ENCODE results near the gene GPATCH2L. TPM values are rescaled to one million over a fixed set of nuclear protein-coding genes. Genes with fewer than 3 reads are reported as not detected.

GPATCH2L gene
- total RNA-seq, 2 experiments from 2014 or later = 40.0 to 43.4 TPM

DNA sequence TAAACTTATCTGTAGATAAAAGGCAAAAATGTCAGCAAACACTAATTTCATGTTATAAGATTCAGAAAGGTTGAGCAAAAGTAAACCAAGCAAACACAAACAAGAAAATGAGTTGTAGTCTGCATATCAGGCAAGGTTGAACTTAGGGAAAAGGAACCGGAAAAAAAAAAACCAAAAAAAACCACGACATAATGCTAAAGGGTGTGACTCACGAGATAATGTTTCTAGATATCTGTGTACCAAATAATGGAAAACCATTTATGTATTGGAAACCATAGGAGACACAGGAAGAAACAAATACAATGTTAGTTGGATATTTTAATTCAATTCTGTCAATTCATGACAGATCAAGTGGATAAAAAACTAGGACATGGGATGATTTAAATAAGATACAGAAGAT lies 60.5 kb downstream of the GPATCH2L start:
- no peaks in the 10 kb centered on the region for H3K4me1 Mint-ChIP-seq (ENCODE audit: low read depth)
- H3K27ac Mint-ChIP-seq = no peak overlapping the region
- H3K4me3 Mint-ChIP-seq = no peak overlapping the region
- CTCF ChIA-PET = no interaction called here
- DNase-seq = no peak
- peaks cover 5% of the 10 kb centered on the region for H3K9me3 Mint-ChIP-seq
- H3K36me3 Mint-ChIP-seq (ENCODE audit: low read depth) = no peaks in the 10 kb centered on the region
- H3K27me3 Mint-ChIP-seq (ENCODE audit: low read depth) = no peaks in the 10 kb centered on the region
- intact Hi-C loops (cut with micrococcal nuclease) = no loop called here

DNA sequence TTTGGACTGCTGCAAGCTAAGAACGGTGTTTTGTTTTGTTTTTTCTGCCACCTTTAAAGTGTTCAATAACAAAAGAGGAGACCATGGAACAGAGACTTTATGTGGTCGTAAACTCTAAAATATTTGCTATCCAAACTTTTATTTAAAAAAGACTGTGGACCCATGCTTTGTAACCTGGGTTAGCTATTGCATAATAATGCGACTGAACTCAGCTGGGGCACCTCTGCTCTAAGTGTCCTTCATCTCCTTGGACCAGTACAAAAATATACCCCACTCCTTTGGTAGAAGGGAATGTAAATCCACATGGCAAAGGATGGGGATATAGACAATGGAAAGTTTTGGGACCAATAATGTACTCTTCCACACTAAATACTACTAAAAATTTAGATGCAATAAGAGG lies 65.5 kb downstream of the GPATCH2L start:
- Mint-ChIP-seq H3K27me3 (ENCODE audit: low read depth) (no peaks in the 10 kb centered on the region), H3K9me3 (peaks cover 7% of the 10 kb centered on the region), H3K4me1 (ENCODE audit: low read depth) (no peaks in the 10 kb centered on the region), H3K27ac (no peak overlapping the region), H3K4me3 (no peak overlapping the region), H3K36me3 (ENCODE audit: low read depth) (no peaks in the 10 kb centered on the region)
- intact Hi-C loops (cut with micrococcal nuclease) = no loop called here
- DNase-seq = no peak
- CTCF ChIA-PET = interaction anchor here (0.5 to 0.6 kb wide), 2 partner anchors 471 to 1196 kb away, joined by 3 to 4 read pairs; no protein-coding TSS in a partner anchor

DNA sequence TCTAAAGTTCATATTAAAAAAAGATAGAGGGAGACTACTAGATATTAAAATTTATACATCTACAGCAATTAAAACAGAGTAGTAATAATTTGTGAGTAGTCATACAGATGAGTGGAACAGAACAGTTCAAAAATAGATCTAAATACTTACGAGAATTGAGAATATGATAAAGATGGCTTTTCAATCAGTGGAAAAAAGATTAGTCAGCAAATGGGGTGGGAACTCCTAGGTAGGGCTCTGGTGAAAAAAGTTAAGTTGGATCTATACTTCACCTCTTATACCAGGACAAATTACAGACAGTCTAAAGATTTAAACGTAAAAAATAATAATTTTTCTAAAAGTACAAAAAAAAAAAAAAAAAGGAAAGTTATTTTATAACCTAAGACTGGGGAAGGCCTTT lies 66.9 kb downstream of the GPATCH2L start:
- CTCF ChIA-PET = no interaction called here
- Mint-ChIP-seq H3K4me1 (ENCODE audit: low read depth) (no peaks in the 10 kb centered on the region), H3K27ac (no peak overlapping the region), H3K4me3 (no peak overlapping the region), H3K9me3 (peaks cover 4% of the 10 kb centered on the region), H3K27me3 (ENCODE audit: low read depth) (no peaks in the 10 kb centered on the region), H3K36me3 (ENCODE audit: low read depth) (no peaks in the 10 kb centered on the region)
- intact Hi-C loops (cut with micrococcal nuclease) = no loop called here
- DNase-seq = no peak

DNA sequence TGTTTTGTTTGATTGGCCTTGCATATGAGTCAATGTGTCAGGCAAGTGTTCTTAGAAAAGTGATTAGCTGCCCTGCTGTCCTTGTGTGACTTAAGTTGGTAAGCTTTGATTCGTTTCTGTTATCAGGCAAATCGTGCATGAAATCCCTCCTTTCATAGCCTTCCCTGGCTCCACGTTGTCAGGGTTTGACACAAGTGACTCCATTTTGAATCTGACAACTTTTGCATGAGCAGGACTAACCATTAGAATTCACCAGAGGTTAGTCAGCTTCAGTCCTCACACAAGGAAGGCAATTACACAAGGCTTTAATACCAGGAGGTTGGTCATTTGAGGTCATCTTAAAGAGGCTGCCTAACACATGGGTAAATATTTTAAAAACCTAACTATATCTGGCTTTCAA lies 68.2 kb downstream of the GPATCH2L start:
- Mint-ChIP-seq H3K27ac (no peak overlapping the region), H3K4me3 (no peak overlapping the region), H3K27me3 (ENCODE audit: low read depth) (no peaks in the 10 kb centered on the region), H3K36me3 (ENCODE audit: low read depth) (no peaks in the 10 kb centered on the region), H3K9me3 (peaks cover 5% of the 10 kb centered on the region), H3K4me1 (ENCODE audit: low read depth) (no peaks in the 10 kb centered on the region)
- intact Hi-C loops (cut with micrococcal nuclease) = no loop called here
- CTCF ChIA-PET = no interaction called here
- DNase-seq = no peak

- Mint-ChIP-seq H3K4me1 (ENCODE audit: low read depth) (no peaks in the 10 kb centered on the region), H3K4me3 (no peak overlapping the region), H3K9me3 (peaks cover 4% of the 10 kb centered on the region), H3K36me3 (ENCODE audit: low read depth) (no peaks in the 10 kb centered on the region), H3K27me3 (ENCODE audit: low read depth) (no peaks in the 10 kb centered on the region), H3K27ac (no peak overlapping the region)
- CTCF ChIA-PET = no interaction called here
- DNase-seq = no peak
- intact Hi-C loops (cut with micrococcal nuclease) = no loop called here
These were observed 75.8 kb downstream of the GPATCH2L start for GRCh38 chr14:76227450-76228050.

DNA sequence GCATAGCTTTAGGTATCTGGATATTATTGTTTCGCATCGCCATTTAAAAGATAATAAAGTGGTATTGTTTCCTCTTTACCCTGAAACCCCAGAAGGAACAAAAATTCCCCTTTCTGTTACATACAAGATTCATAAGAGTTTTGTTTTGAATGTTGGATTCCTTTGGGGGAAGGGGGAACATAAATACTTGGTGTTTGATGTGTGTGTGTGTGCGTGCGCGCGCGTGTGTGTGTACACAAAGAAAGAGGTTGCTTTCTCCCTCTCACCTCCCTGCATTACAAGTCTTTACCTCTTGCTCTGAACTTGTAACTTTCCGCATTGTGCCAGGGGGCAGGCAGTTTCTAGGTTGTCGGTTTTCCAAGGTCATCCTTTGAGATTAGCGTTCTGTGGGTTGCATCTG lies 76.4 kb downstream of the GPATCH2L start:
- no peaks in the 10 kb centered on the region for H3K4me1 Mint-ChIP-seq (ENCODE audit: low read depth)

GRCh38 chr14:76232800-76233199 lies 81.1 kb downstream of the GPATCH2L start:
- CTCF ChIA-PET = no interaction called here
- intact Hi-C loops (cut with micrococcal nuclease) = no loop called here
- Mint-ChIP-seq H3K27me3 (ENCODE audit: low read depth) (no peaks in the 10 kb centered on the region), H3K4me1 (ENCODE audit: low read depth) (no peaks in the 10 kb centered on the region), H3K4me3 (no peak overlapping the region), H3K36me3 (ENCODE audit: low read depth) (peaks cover 7% of the 10 kb centered on the region), H3K27ac (no peak overlapping the region), H3K9me3 (no peaks in the 10 kb centered on the region)
- no peak for DNase-seq

More for the DNA sequence above, 76.4 kb downstream of the GPATCH2L start:
- intact Hi-C loops (cut with micrococcal nuclease) = no loop called here
- no peak overlapping the region for H3K4me3 Mint-ChIP-seq
- CTCF ChIA-PET = no interaction called here
- no peak for DNase-seq
- no peaks in the 10 kb centered on the region for H3K27me3 Mint-ChIP-seq (ENCODE audit: low read depth)
- no peak overlapping the region for H3K27ac Mint-ChIP-seq
- no peaks in the 10 kb centered on the region for H3K36me3 Mint-ChIP-seq (ENCODE audit: low read depth)
- peaks cover 4% of the 10 kb centered on the region for H3K9me3 Mint-ChIP-seq

DNA sequence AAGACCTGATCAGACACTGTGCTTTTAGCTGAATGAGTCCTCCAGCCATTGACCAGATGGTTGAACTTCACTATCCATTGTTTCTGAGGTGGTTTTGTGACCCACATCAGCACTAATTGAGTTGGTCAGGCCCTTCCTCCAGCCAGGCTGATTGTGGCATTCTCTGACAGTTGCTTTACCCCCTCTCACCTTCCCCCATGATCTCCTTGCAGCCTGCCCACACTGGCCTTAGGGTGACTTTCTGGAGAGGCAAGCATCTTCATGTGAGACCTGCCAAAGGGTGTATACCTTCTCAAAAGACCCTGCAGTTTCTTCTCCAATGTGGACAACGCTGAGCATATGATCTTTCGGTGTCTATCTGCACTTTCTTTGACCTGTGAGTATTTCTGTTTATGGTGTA lies 83.9 kb downstream of the GPATCH2L start:
- H3K27me3 Mint-ChIP-seq (ENCODE audit: low read depth) = no peaks in the 10 kb centered on the region
- H3K4me3 Mint-ChIP-seq = no peak overlapping the region
- H3K4me1 Mint-ChIP-seq (ENCODE audit: low read depth) = no peaks in the 10 kb centered on the region
- no peak for DNase-seq
- intact Hi-C loops (cut with micrococcal nuclease) = no loop called here
- H3K36me3 Mint-ChIP-seq (ENCODE audit: low read depth) = peaks cover 12% of the 10 kb centered on the region
- CTCF ChIA-PET = no interaction called here
- H3K27ac Mint-ChIP-seq = no peak overlapping the region
- H3K9me3 Mint-ChIP-seq = no peaks in the 10 kb centered on the region

DNA sequence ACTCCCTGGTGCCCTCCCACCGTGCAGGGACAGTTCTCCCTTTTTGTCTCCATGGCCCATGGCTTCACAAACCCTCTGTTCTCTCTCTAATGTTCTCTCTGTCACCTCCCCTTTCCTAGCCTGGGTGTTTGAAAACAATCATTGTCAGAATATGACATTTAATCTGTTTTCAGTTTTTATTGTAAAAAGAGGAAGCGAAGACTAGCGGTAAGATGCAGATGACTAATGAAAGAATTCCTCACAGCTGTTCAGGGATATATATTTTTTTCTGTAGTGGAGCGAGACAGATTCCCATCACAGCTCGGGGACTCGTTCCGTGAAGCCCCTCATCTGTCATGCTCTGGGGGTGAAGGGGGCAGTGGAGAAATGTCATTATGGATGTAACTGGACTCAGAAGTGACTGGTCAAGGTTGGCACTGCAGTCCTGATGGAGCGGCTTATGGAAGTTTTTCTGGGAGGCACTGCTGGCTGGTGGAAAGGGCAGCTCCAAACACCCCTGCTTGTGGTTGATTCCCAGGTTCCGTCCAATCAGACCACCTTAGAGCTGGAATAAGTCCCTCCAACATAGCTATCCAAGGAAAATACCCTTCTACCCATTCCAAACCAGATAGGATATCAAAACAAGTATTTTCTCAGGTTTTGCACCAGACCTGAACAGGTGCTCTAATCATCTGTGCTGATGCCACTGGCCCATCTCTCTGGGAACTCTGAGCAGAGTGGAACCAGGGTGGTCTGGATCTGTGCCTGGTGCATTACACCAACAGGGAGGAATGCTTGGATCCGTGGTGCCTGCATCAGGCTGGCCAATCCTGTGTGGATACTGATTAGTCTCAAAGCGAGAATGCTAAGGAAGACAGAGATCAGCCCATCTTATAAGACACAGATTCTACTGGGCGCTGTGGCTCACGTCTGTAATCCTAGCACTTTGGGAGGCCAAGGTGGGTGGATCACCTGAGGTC lies 84.7 kb downstream of the GPATCH2L start:
- Mint-ChIP-seq H3K36me3 (ENCODE audit: low read depth) (peaks cover 12% of the 10 kb centered on the region), H3K27me3 (ENCODE audit: low read depth) (no peaks in the 10 kb centered on the region), H3K4me1 (ENCODE audit: low read depth) (no peaks in the 10 kb centered on the region), H3K27ac (no peak overlapping the region), H3K9me3 (peaks cover 5% of the 10 kb centered on the region), H3K4me3 (no peak overlapping the region)
- CTCF ChIA-PET = interaction anchor here (1.0 kb wide), 1 partner anchor 48 kb away, joined by 3 read pairs; no protein-coding TSS in a partner anchor
- no peak for DNase-seq
- intact Hi-C loops (cut with micrococcal nuclease) = no loop called here

GRCh38 chr14:76237349-76237990 lies 85.7 kb downstream of the GPATCH2L start:
- H3K4me1 Mint-ChIP-seq (ENCODE audit: low read depth) = no peaks in the 10 kb centered on the region
- no peak overlapping the region for H3K4me3 Mint-ChIP-seq
- H3K27ac Mint-ChIP-seq = no peak overlapping the region
- CTCF ChIA-PET = interaction anchor here (1.0 kb wide), 1 partner anchor 47 kb away, joined by 3 read pairs; no protein-coding TSS in a partner anchor
- H3K9me3 Mint-ChIP-seq = peaks cover 13% of the 10 kb centered on the region
- no peak for DNase-seq
- no peaks in the 10 kb centered on the region for H3K27me3 Mint-ChIP-seq (ENCODE audit: low read depth)
- H3K36me3 Mint-ChIP-seq (ENCODE audit: low read depth) = peaks cover 12% of the 10 kb centered on the region
- intact Hi-C loops (cut with micrococcal nuclease) = no loop called here

- intact Hi-C loops (cut with micrococcal nuclease) = no loop called here
These were observed 93.4 kb downstream of the GPATCH2L start for GRCh38 chr14:76245097-76245496.

GRCh38 chr14:76250302-76250701 lies 98.6 kb downstream of the GPATCH2L start:
- intact Hi-C loops (cut with micrococcal nuclease) = no loop called here
- CTCF ChIA-PET = no interaction called here
- H3K4me3 Mint-ChIP-seq = no peak overlapping the region
- no peak for DNase-seq
- no peak overlapping the region for H3K27ac Mint-ChIP-seq
- H3K4me1 Mint-ChIP-seq (ENCODE audit: low read depth) = no peaks in the 10 kb centered on the region
- no peaks in the 10 kb centered on the region for H3K36me3 Mint-ChIP-seq (ENCODE audit: low read depth)
- H3K9me3 Mint-ChIP-seq = no peaks in the 10 kb centered on the region
- H3K27me3 Mint-ChIP-seq (ENCODE audit: low read depth) = peaks cover 6% of the 10 kb centered on the region

More at GRCh38 chr14:76245097-76245496, 93.4 kb downstream of the GPATCH2L start:
- CTCF ChIA-PET = interaction anchor here (0.7 kb wide), 1 partner anchor 162 kb away, joined by 7 read pairs; no protein-coding TSS in a partner anchor
- H3K27me3 Mint-ChIP-seq (ENCODE audit: low read depth) = peaks cover 2% of the 10 kb centered on the region
- peaks cover 4% of the 10 kb centered on the region for H3K36me3 Mint-ChIP-seq (ENCODE audit: low read depth)
- no peak overlapping the region for H3K4me3 Mint-ChIP-seq
- DNase-seq = no peak
- H3K9me3 Mint-ChIP-seq = peaks cover 22% of the 10 kb centered on the region
- H3K4me1 Mint-ChIP-seq (ENCODE audit: low read depth) = no peaks in the 10 kb centered on the region
- no peak overlapping the region for H3K27ac Mint-ChIP-seq
